ENCODE measurements around the gene SUN1. TPM values are rescaled to one million over a fixed set of nuclear protein-coding genes. Genes with fewer than 3 reads are reported as not detected.

SUN1 gene
- total and polyA plus RNA-seq, 10 of the 15 experiments (the other 5 are each of a cell fraction or from before 2014, with no cell fraction given) = 27.8 to 107 (median 65.8) TPM

DNA sequence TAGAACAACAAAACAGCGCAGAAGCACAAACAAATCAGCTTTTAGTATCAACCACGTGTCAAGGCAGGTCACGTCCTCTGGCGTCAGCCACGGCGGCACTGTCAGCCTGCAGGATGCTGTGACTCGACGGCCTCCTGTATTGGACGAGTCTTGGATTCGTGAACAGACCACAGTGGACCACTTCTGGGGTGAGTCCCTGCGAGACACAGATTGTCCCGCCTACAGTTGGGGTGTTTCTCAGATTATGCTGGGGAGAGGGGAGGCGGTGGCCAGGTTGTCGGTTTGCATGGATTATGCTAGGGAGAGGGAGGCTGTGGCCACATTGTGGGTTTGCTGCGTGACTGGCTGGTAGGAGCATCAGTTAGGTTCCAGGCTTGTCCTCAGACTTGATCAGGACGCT is 9.7 kb downstream of the SUN1 start:
- BruUV-seq (replicated peaks) = no TSS peak
- ChIA-PET POLR2A (no interaction called here), CTCF (interaction anchor here (1.2 kb wide), 1 partner anchor 31 kb away, joined by 3 read pairs; no protein-coding TSS in a partner anchor), RAD21 (ENCODE audit: unreplicated experiment) (no interaction called here), SMC1A (ENCODE audit: uncharacterized antibody, unreplicated experiment) (interaction anchor here (2.0 kb wide), 1 partner anchor 31 kb away, joined by 7 read pairs; no protein-coding TSS in a partner anchor)
- DNase-seq (ENCODE audit: low read depth, low spot score) = no peak
- in situ Hi-C loops (cut with MboI) (no loop called here), intact Hi-C loops (cut with micrococcal nuclease; ENCODE audit: unreplicated experiment) (no loop called here)
- Histone ChIP-seq H3K4me1 (ENCODE audit: control insufficient read depth, insufficient read depth, low read length) (no peaks in the 10 kb centered on the region), H3K79me2 (ENCODE audit: control insufficient read depth, insufficient read depth, low read length) (no peaks in the 10 kb centered on the region; the same call in none of the 2 replicates), H3K36me3 (ENCODE audit: control insufficient read depth in 2 of 2, insufficient read depth in 2 of 2, low read length in 1 of 2) (peaks cover 18 to 21% of the 10 kb centered on the region in 2 experiments), H2AFZ (ENCODE audit: control insufficient read depth, low read depth, low read length) (no peak overlapping the region), H3K27me3 (replicated peaks in 1 of 2; ENCODE audit: control insufficient read depth in 2 of 2, insufficient read depth in 2 of 2, low read length in 1 of 2) (no peaks in the 10 kb centered on the region), H3K4me2 (ENCODE audit: control insufficient read depth, insufficient read depth) (no peak overlapping the region), H3K27ac (ENCODE audit: control insufficient read depth, insufficient read depth) (no peak overlapping the region), H3K9ac (ENCODE audit: control insufficient read depth, insufficient read depth, low read length) (no peak overlapping the region), H4K20me1 (ENCODE audit: control insufficient read depth, insufficient read depth) (no peaks in the 10 kb centered on the region; the same call in 1 of the 2 replicates), H3K4me3 (no peak overlapping the region), H3K9me3 (replicated peaks; ENCODE audit: control insufficient read depth, insufficient read depth, low read length) (no peaks in the 10 kb centered on the region; the same call in 2 of the 3 replicates)
- WGBS (ENCODE audit: insufficient coverage, insufficient replicate concordance, low lambda C conversion rate, missing lambda C conversion rate) = 98% methylated on average over 16 of the region's 16 CpGs
- TF ChIP-seq MTA2 (IDR thresholded peaks at IDR 0.05; ENCODE audit: low read depth) (no peak), YY1 (IDR thresholded peaks at IDR 0.05; ENCODE audit: low read depth, low read length) (no peak), TARDBP (IDR thresholded peaks at IDR 0.05; ENCODE audit: borderline replicate concordance) (no peak), ASH2L (IDR thresholded peaks at IDR 0.05; ENCODE audit: borderline replicate concordance, low read depth) (no peak), IRF4 (IDR thresholded peaks at IDR 0.05; ENCODE audit: low read depth, low read length) (no peak), SUPT20H (IDR thresholded peaks at IDR 0.05; ENCODE audit: borderline replicate concordance, control insufficient read depth, low read depth, low read length) (no peak)
- FAIRE-seq = no peak
- ATAC-seq = no peak

- no peak for DNase-seq (ENCODE audit: low read depth, low spot score)
- TF ChIP-seq NRF1 (conservative IDR thresholded peaks at IDR 0.05; ENCODE audit: low read depth, low read length) (no peak), NBN (IDR thresholded peaks at IDR 0.05) (no peak), ZNF592 (IDR thresholded peaks at IDR 0.05) (no peak), NFYB (IDR thresholded peaks at IDR 0.05; ENCODE audit: insufficient read depth, low read depth, low read length) (no peak)
Measured at GRCh38 chr7:842431-843031, 10.3 kb downstream of the SUN1 start.

More at GRCh38 chr7:842431-843031, 10.3 kb downstream of the SUN1 start:
- POLR2A ChIA-PET = no interaction called here
- H3K9ac ChIP-seq (ENCODE audit: control insufficient read depth, insufficient read depth, low read length) = no peak overlapping the region
- no peak overlapping the region for H3K27ac ChIP-seq (ENCODE audit: control insufficient read depth, insufficient read depth)
- H3K79me2 ChIP-seq (ENCODE audit: control insufficient read depth, insufficient read depth, low read length) = no peaks in the 10 kb centered on the region; the same call in 1 of the 2 replicates
- no peaks in the 10 kb centered on the region for H4K20me1 ChIP-seq (ENCODE audit: control insufficient read depth, insufficient read depth)
- no peak for FAIRE-seq
- RAD21 ChIA-PET (ENCODE audit: unreplicated experiment) = no interaction called here
- H3K27me3 ChIP-seq (replicated peaks in 1 of 2; ENCODE audit: control insufficient read depth in 2 of 2, insufficient read depth in 2 of 2, low read length in 1 of 2) = no peaks in the 10 kb centered on the region
- no peak overlapping the region for H3K4me3 ChIP-seq
- TSS peak; percentile 14 for BruUV-seq (replicated peaks)
- no peak for ATAC-seq
- H3K4me2 ChIP-seq (ENCODE audit: control insufficient read depth, insufficient read depth) = no peak overlapping the region
- no peaks in the 10 kb centered on the region; the same call in 2 of the 3 replicates for H3K9me3 ChIP-seq (replicated peaks; ENCODE audit: control insufficient read depth, insufficient read depth, low read length)
- H2AFZ ChIP-seq (ENCODE audit: control insufficient read depth, low read depth, low read length) = no peak overlapping the region
- H3K36me3 ChIP-seq (ENCODE audit: control insufficient read depth in 2 of 2, insufficient read depth in 2 of 2, low read length in 1 of 2) = peaks cover 14 to 21% of the 10 kb centered on the region in 2 experiments
- SMC1A ChIA-PET (ENCODE audit: uncharacterized antibody, unreplicated experiment) = interaction anchor here (2.0 kb wide), 1 partner anchor 30 kb away, joined by 7 read pairs; no protein-coding TSS in a partner anchor
- in situ Hi-C loops (cut with MboI) (no loop called here), intact Hi-C loops (cut with micrococcal nuclease; ENCODE audit: unreplicated experiment) (no loop called here)
- H3K4me1 ChIP-seq (ENCODE audit: control insufficient read depth, insufficient read depth, low read length) = no peaks in the 10 kb centered on the region
- CTCF ChIA-PET = interaction anchor here (1.2 kb wide), 1 partner anchor 30 kb away, joined by 3 read pairs; no protein-coding TSS in a partner anchor
- 89% methylated on average over 8 of the region's 8 CpGs for WGBS (ENCODE audit: insufficient coverage, insufficient replicate concordance, low lambda C conversion rate, missing lambda C conversion rate)
